Measurements from ENCODE around the gene ETV1. TPM values are rescaled to one million over a fixed set of nuclear protein-coding genes. Genes with fewer than 3 reads are reported as not detected.

The ETV1 gene
- total and polyA plus RNA-seq, 2 of the 4 experiments (the other 2 are of a cell fraction): 8.6 to 21.1 TPM

- Histone ChIP-seq H3K36me3 (ENCODE audit: control insufficient read depth, insufficient read depth, low read length) (no peaks in the 10 kb centered on the region), H2BK120ac (ENCODE audit: low read depth, low read length) (no peak overlapping the region), H2BK15ac (ENCODE audit: low read depth, low read length) (no peak overlapping the region), H4K5ac (ENCODE audit: low read depth, low read length) (no peak overlapping the region), H3K9me1 (ENCODE audit: insufficient read depth, low read length) (0 out of 2 replicates have a peak, but pooled peaks cover 2% of the 10 kb centered on the region), H3K23ac (ENCODE audit: low read depth, low read length) (no peak overlapping the region), H4K8ac (ENCODE audit: low read depth in 2 of 2, low read length in 2 of 2) (no peak overlapping the region), H3K14ac (replicated peaks; ENCODE audit: low read depth, low read length) (no peak overlapping the region), H3K4me1 (ENCODE audit: control insufficient read depth, insufficient read depth, low read length) (peaks cover 5% of the 10 kb centered on the region), H3K18ac (ENCODE audit: low read depth, low read length) (no peak overlapping the region), H4K91ac (ENCODE audit: insufficient read depth, low read depth, low read length) (no peak overlapping the region), H3K56ac (ENCODE audit: extremely low read depth, insufficient read depth, low read length) (no peak overlapping the region), H2AFZ (replicated peaks; ENCODE audit: low read length, poor library complexity) (no peak overlapping the region), H3K9me3 (ENCODE audit: control insufficient read depth, insufficient read depth, low read length) (no peaks in the 10 kb centered on the region), H4K20me1 (ENCODE audit: insufficient read depth, low read length) (no peaks in the 10 kb centered on the region), H3K9ac (ENCODE audit: low read depth, low read length) (no peak overlapping the region), H3K79me1 (ENCODE audit: low read depth in 1 of 2, low read length in 2 of 2) (no peaks in the 10 kb centered on the region), H3K27ac (ENCODE audit: insufficient read depth, low read length) (no peak overlapping the region), H2BK20ac (ENCODE audit: low read depth, low read length) (no peak overlapping the region), H3K4ac (ENCODE audit: low read depth, low read length) (no peak overlapping the region), H3K27me3 (ENCODE audit: control insufficient read depth, insufficient read depth, low read length) (no peaks in the 10 kb centered on the region), H2BK5ac (ENCODE audit: low read depth, low read length, poor library complexity, severe bottlenecking) (no peak overlapping the region), H2AK9ac (replicated peaks; ENCODE audit: low read depth, low read length, poor library complexity) (no peak overlapping the region), H3K4me2 (ENCODE audit: low read depth, low read length) (no peak overlapping the region), H3K4me3 (ENCODE audit: insufficient read depth, low read depth, low read length) (no peak overlapping the region), H2AK5ac (ENCODE audit: low read depth, low read length) (no peak overlapping the region)
- ATAC-seq (ENCODE audit: low read depth): no peak
- intact Hi-C loops (cut with micrococcal nuclease) (no loop called here), in situ Hi-C loops (cut with MboI; ENCODE audit: low sequenced_read_pairs) (loop anchor here (25.0 kb wide), 1 partner anchor 481 kb away; no protein-coding TSS in a partner anchor), dilution Hi-C loops (cut with HindIII; ENCODE audit: low sequenced_read_pairs, unreplicated experiment) (no loop called here)
- no TSS peak for BruUV-seq (replicated peaks)
- CTCF ChIA-PET: no interaction called here
- 100% methylated on average over 3 of the region's 5 CpGs; no CpG with 5 or more reads in 1 of the 2 experiments for WGBS, 2 experiments (ENCODE audit: extremely low coverage in 2 of 2, insufficient read length in 1 of 2)
- TF ChIP-seq ELK1 (IDR thresholded peaks at IDR 0.05; ENCODE audit: borderline replicate concordance, low read depth, low read length): no peak
- no peak for TF ChIP-seq MAZ (IDR thresholded peaks at IDR 0.05; ENCODE audit: borderline replicate concordance, low read depth, low read length)
- no peak for TF ChIP-seq POLR2A (IDR thresholded peaks at IDR 0.05; ENCODE audit: low read depth, low read length)
- TF ChIP-seq USF2 (IDR thresholded peaks at IDR 0.05; ENCODE audit: low read depth, low read length): no peak
- no peak for TF ChIP-seq SMC3 (IDR thresholded peaks at IDR 0.05; ENCODE audit: low read depth, low read length)
- TF ChIP-seq CHD1 (IDR thresholded peaks at IDR 0.05; ENCODE audit: low read depth, low read length): no peak
- TF ChIP-seq MAFK (IDR thresholded peaks at IDR 0.05; ENCODE audit: low read depth, low read length): no peak
- no peak for TF ChIP-seq RAD21 (IDR thresholded peaks at IDR 0.05; ENCODE audit: low read length)
- TF ChIP-seq BHLHE40 (IDR thresholded peaks at IDR 0.05; ENCODE audit: low read depth, low read length): no peak
- TF ChIP-seq CEBPB (IDR thresholded peaks at IDR 0.05; ENCODE audit: low read depth, low read length): no peak
- TF ChIP-seq RFX5 (IDR thresholded peaks at IDR 0.05; ENCODE audit: low read depth, low read length): no peak
- no peak for TF ChIP-seq FOS (IDR thresholded peaks at IDR 0.05; ENCODE audit: low read depth, low read length)
- TF ChIP-seq NFE2L2 (IDR thresholded peaks at IDR 0.05; ENCODE audit: low read depth, low read length): no peak
- DNase-seq: peak; percentile 26
- POLR2A ChIA-PET (ENCODE audit: unreplicated experiment): no interaction called here
Observed at GRCh38 chr7:14018751-14019150, 29.3 kb upstream of the ETV1 start.
